IMR-90 (cell line): ENCODE results near the gene ARF6. TPM values are rescaled to one million over a fixed set of nuclear protein-coding genes. Genes with fewer than 3 reads are reported as not detected.

Source experiments
- ATAC-seq: fragments of 200-7000 bp; cut with Tn5 transposase; 2 replicates; pipeline ENCODE4 v1.9.1; 2020; ENCODE audit warnings: low read depth, mild to moderate bottlenecking, moderate library complexity
- BruUV-seq: library from RNA; stranded (reverse); fragments of 400-500 nt; replicated peaks from 2 replicates; lab custom pipeline; 2021; lab: Mats Ljungman, UMichigan
- CTCF ChIA-PET: fragments of 300-600 bp; formaldehyde crosslinking; extraction: SDS; loops from one replicate; lab custom pipeline; 2021; ENCODE audit warnings: antibody characterized with exemption; lab: Yijun Ruan, JAX
- POLR2A ChIA-PET: fragments of 300-600 bp; sonication (Branson Sonifier 250); formaldehyde crosslinking; loops from one replicate; lab custom pipeline; 2022; ENCODE audit warnings: antibody characterized with exemption; ENCODE audit not compliant: unreplicated experiment; lab: Charles Lee
- DNase-seq: peaks from one replicate; pipeline ENCODE4 v3.0.0; 2013
- H2AFZ ChIP-seq: replicated peaks from 2 replicates; pipeline ENCODE3; 2013; ENCODE audit warnings: low read length, mild to moderate bottlenecking; ENCODE audit not compliant: poor library complexity
- H2AK5ac ChIP-seq: 2 replicates; pipeline ENCODE4 v1.6.1; 2013; ENCODE audit warnings: low read depth, low read length, inconsistent platforms
- H2AK9ac ChIP-seq: replicated peaks from 2 replicates; pipeline ENCODE3; 2013; ENCODE audit warnings: mild to moderate bottlenecking, low read depth, low read length, moderate library complexity; ENCODE audit not compliant: poor library complexity
- H2BK120ac ChIP-seq: 2 replicates; pipeline ENCODE4 v1.6.1; 2013; ENCODE audit warnings: low read depth, low read length, inconsistent platforms
- H2BK15ac ChIP-seq: 3 replicates; pipeline ENCODE4 v1.6.1; 2013; ENCODE audit warnings: low read depth, low read length, inconsistent platforms
- H2BK20ac ChIP-seq: 2 replicates; pipeline ENCODE4 v1.6.1; 2013; ENCODE audit warnings: low read depth, mild to moderate bottlenecking, inconsistent platforms, low read length, moderate library complexity
- H2BK5ac ChIP-seq: 2 replicates; pipeline ENCODE4 v1.6.1; 2013; ENCODE audit warnings: mild to moderate bottlenecking, low read depth, low read length, inconsistent platforms; ENCODE audit not compliant: poor library complexity, severe bottlenecking
- H3K14ac ChIP-seq: replicated peaks from 2 replicates; pipeline ENCODE4 v1.6.1; 2013; ENCODE audit warnings: low read depth, low read length, inconsistent platforms
- H3K18ac ChIP-seq: 2 replicates; pipeline ENCODE4 v1.6.1; 2013; ENCODE audit warnings: low read depth, low read length, control low read depth
- H3K23ac ChIP-seq: 2 replicates; pipeline ENCODE4 v1.6.1; 2013; ENCODE audit warnings: low read depth, low read length, inconsistent platforms
- H3K27ac ChIP-seq: 2 replicates; pipeline ENCODE4 v1.5.1; 2013; ENCODE audit warnings: mild to moderate bottlenecking, control low read depth, low read length; ENCODE audit not compliant: insufficient read depth
- H3K27me3 ChIP-seq: 2 replicates; pipeline ENCODE4 v1.6.1; 2013; ENCODE audit warnings: low read length; ENCODE audit not compliant: control insufficient read depth, insufficient read depth
- H3K36me3 ChIP-seq: 2 replicates; pipeline ENCODE4 v1.6.1; 2013; ENCODE audit warnings: low read length, mixed read lengths; ENCODE audit not compliant: control insufficient read depth, insufficient read depth
- H3K4ac ChIP-seq: 2 replicates; pipeline ENCODE4 v1.6.1; 2013; ENCODE audit warnings: low read depth, low read length, inconsistent platforms
- H3K4me1 ChIP-seq: 2 replicates; pipeline ENCODE4 v1.6.1; 2013; ENCODE audit warnings: low read length, mixed read lengths; ENCODE audit not compliant: control insufficient read depth, insufficient read depth
- H3K4me2 ChIP-seq: 2 replicates; pipeline ENCODE4 v1.6.1; 2013; ENCODE audit warnings: low read depth, mild to moderate bottlenecking, control low read depth, low read length, moderate library complexity
- H3K4me3 ChIP-seq: 2 replicates; pipeline ENCODE4 v1.5.1; 2013; ENCODE audit warnings: low read depth, mild to moderate bottlenecking, control low read depth, low read length, moderate library complexity; ENCODE audit not compliant: insufficient read depth
- H3K56ac ChIP-seq: 2 replicates; pipeline ENCODE4 v1.6.1; 2013; ENCODE audit warnings: low read length, inconsistent platforms; ENCODE audit not compliant: insufficient read depth; ENCODE audit errors: extremely low read depth
- H3K79me1 ChIP-seq, 2 experiments: 2 replicates each; pipeline ENCODE4 v1.6.1; 2013; ENCODE audit warnings: low read length in 2 of 2, inconsistent platforms in 1 of 2, low read depth in 1 of 2
- H3K9ac ChIP-seq: 2 replicates; pipeline ENCODE4 v1.6.1; 2013; ENCODE audit warnings: low read depth, low read length, control low read depth
- H3K9me1 ChIP-seq: 2 replicates; pipeline ENCODE4 v1.6.1; 2013; ENCODE audit warnings: low read length, inconsistent platforms; ENCODE audit not compliant: insufficient read depth
- H3K9me3 ChIP-seq: 2 replicates; pipeline ENCODE4 v1.6.1; 2013; ENCODE audit warnings: low read length; ENCODE audit not compliant: control insufficient read depth, insufficient read depth
- H4K20me1 ChIP-seq: 2 replicates; pipeline ENCODE4 v1.6.1; 2013; ENCODE audit warnings: low read length, inconsistent platforms; ENCODE audit not compliant: insufficient read depth
- H4K5ac ChIP-seq: 2 replicates; pipeline ENCODE4 v1.6.1; 2013; ENCODE audit warnings: mild to moderate bottlenecking, low read depth, low read length, control low read depth
- H4K8ac ChIP-seq, 2 experiments: 2 replicates each; pipeline ENCODE4 v1.6.1; 2013; ENCODE audit warnings: low read depth in 2 of 2, low read length in 2 of 2, control low read depth in 1 of 2, inconsistent platforms in 1 of 2
- H4K91ac ChIP-seq: 2 replicates; pipeline ENCODE4 v1.6.1; 2013; ENCODE audit warnings: low read depth, low read length, inconsistent platforms; ENCODE audit not compliant: insufficient read depth
- BHLHE40 ChIP-seq: fragments of 150-350 bp; IDR thresholded peaks from 2 replicates; pipeline ENCODE4 v1.6.1; 2016; ENCODE audit warnings: mild to moderate bottlenecking, low read depth, low read length
- CEBPB ChIP-seq: IDR thresholded peaks from 2 replicates; pipeline ENCODE4 v1.6.1; 2012; ENCODE audit warnings: low read depth, low read length, improper control_type of control experiment
- CHD1 ChIP-seq: IDR thresholded peaks from 2 replicates; pipeline ENCODE4 v1.6.1; 2012; ENCODE audit warnings: low read depth, low read length, improper control_type of control experiment
- FOS ChIP-seq: fragments of 150-350 bp; IDR thresholded peaks from 2 replicates; pipeline ENCODE4 v1.6.1; 2016; ENCODE audit warnings: low read depth, low read length
- MAFK ChIP-seq: IDR thresholded peaks from 2 replicates; pipeline ENCODE4 v1.6.1; 2012; ENCODE audit warnings: low read depth, low read length, improper control_type of control experiment
- MAZ ChIP-seq: IDR thresholded peaks from 2 replicates; pipeline ENCODE4 v1.6.1; 2012; ENCODE audit warnings: low read depth, mild to moderate bottlenecking, low read length, improper control_type of control experiment, moderate library complexity, borderline replicate concordance
- MXI1 ChIP-seq: IDR thresholded peaks from 2 replicates; pipeline ENCODE4 v1.6.1; 2012; ENCODE audit warnings: low read depth, mild to moderate bottlenecking, low read length, moderate library complexity, borderline replicate concordance
- NFE2L2 ChIP-seq: fragments of 150-350 bp; IDR thresholded peaks from 2 replicates; pipeline ENCODE4 v1.6.1; 2016; ENCODE audit warnings: low read depth, mild to moderate bottlenecking, low read length
- POLR2A ChIP-seq: IDR thresholded peaks from 2 replicates; pipeline ENCODE4 v1.6.1; 2012; ENCODE audit warnings: mild to moderate bottlenecking, low read depth, low read length
- RAD21 ChIP-seq: IDR thresholded peaks from 2 replicates; pipeline ENCODE4 v1.6.1; 2012; ENCODE audit warnings: low read length, improper control_type of control experiment
- RCOR1 ChIP-seq: IDR thresholded peaks from 2 replicates; pipeline ENCODE4 v1.6.1; 2012; ENCODE audit warnings: mild to moderate bottlenecking, low read length, improper control_type of control experiment; ENCODE audit not compliant: insufficient replicate concordance
- RFX5 ChIP-seq: IDR thresholded peaks from 2 replicates; pipeline ENCODE4 v1.8.0; 2012; ENCODE audit warnings: low read depth, mild to moderate bottlenecking, low read length, moderate library complexity
- SMC3 ChIP-seq: fragments of 150-350 bp; IDR thresholded peaks from 2 replicates; pipeline ENCODE4 v1.6.1; 2016; ENCODE audit warnings: low read depth, mild to moderate bottlenecking, antibody characterized with exemption, low read length, moderate library complexity
- WGBS, 2 experiments: methylation state at CpG; one replicate each; pipeline versions ENCODE4 v1.1.5 to v1.1.7; 2013; ENCODE audit warnings: missing lambda C conversion rate in 2 of 2; ENCODE audit not compliant: insufficient read length in 1 of 2; ENCODE audit errors: extremely low coverage in 2 of 2; 5-methylcytosine and 5-hydroxymethylcytosine counted together
- dilution Hi-C: fragments of 300-500 bp; cut with HindIII; formaldehyde crosslinking; loops from one replicate; pipeline ENCODE4 v1.14.3; 2018; ENCODE audit warnings: low sequenced_read_pairs; ENCODE audit not compliant: unreplicated experiment
- in situ Hi-C: fragments of 300-500 bp; cut with MboI; formaldehyde crosslinking; loops from 3 replicates; pipeline ENCODE4 v1.14.3; 2019; ENCODE audit warnings: low sequenced_read_pairs, inconsistent platforms, mixed read lengths
- intact Hi-C: fragments of 100-400 bp; cut with micrococcal nuclease; formaldehyde crosslinking; loops from 2 replicates; pipeline ENCODE4 v1.10.0; 2022
- polyA plus RNA-seq, 3 experiments: library from polyadenylated mRNA; depleted of rRNA; stranded (reverse); fragments of >200 nt; gene quantifications; 2 replicates each; pipeline ENCODE4 v1.2.3, GENCODE V29; 2012; ENCODE audit warnings: low replicate concordance in 1 of 3
- total RNA-seq: library from RNA; depleted of rRNA; stranded (reverse); fragments of >200 nt; gene quantifications from 2 replicates; pipeline ENCODE4 v1.2.3, GENCODE V29; 2012
- TF ChIP-seq, protein P1 (sequence below): fragments of 150-350 bp; IDR thresholded peaks from 2 replicates; pipeline ENCODE4 v1.6.1; 2017; ENCODE audit warnings: mild to moderate bottlenecking, antibody characterized with exemption, low read length, low read depth
- TF ChIP-seq, protein P2 (sequence below): fragments of 150-350 bp; IDR thresholded peaks from 2 replicates; pipeline ENCODE4 v1.6.1; 2016; ENCODE audit warnings: low read depth, mild to moderate bottlenecking, low read length, moderate library complexity, borderline replicate concordance
- TF ChIP-seq, protein P3 (sequence below): conservative IDR thresholded peaks from 2 replicates; pipeline ENCODE4 v1.5.1; 2012; ENCODE audit warnings: mild to moderate bottlenecking, low read depth, low read length, improper control_type of control experiment

The ARF6 gene
- total and polyA plus RNA-seq, 2 of the 4 experiments (the other 2 are of a cell fraction): 32.1 to 40.1 TPM

DNA sequence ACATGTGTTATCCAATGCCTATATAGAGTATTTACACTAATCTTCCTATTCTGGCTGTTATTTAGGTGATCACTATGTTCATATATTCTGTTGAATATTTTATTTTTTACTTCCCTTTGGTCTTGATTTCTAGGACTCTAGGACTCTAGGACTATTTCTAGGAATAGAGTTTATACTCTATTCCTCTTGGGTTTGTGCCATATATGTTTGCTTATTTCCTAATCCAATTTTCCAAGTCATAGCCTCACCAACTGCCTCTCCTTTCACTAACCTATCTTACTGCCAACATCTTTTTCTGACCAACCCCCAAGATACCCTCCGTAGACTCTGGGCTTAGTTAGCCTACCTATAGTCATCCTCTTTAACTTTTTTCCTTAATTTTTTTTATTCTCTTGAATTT, 28.5 kb downstream of the ARF6 start:
- H2AK5ac ChIP-seq: no peak overlapping the region
- H2BK20ac ChIP-seq: no peak overlapping the region
- no peak overlapping the region for H2BK15ac ChIP-seq
- no TSS peak for BruUV-seq
- no peaks in the 10 kb centered on the region for H4K20me1 ChIP-seq
- H3K36me3 ChIP-seq: no peaks in the 10 kb centered on the region
- no peak overlapping the region for H4K8ac ChIP-seq
- CTCF ChIA-PET: no interaction called here
- in situ Hi-C loops (no loop called here), intact Hi-C loops (no loop called here), dilution Hi-C loops (no loop called here)
- no peak overlapping the region for H3K56ac ChIP-seq
- no peaks in the 10 kb centered on the region for H3K79me1 ChIP-seq
- no peaks in the 10 kb centered on the region for H3K9me1 ChIP-seq
- no peak overlapping the region for H3K4me2 ChIP-seq
- no peaks in the 10 kb centered on the region for H3K27me3 ChIP-seq
- H4K5ac ChIP-seq: no peak overlapping the region
- DNase-seq: no peak
- H2AFZ ChIP-seq: no peak overlapping the region
- WGBS, 2 experiments: no CpG with 5 or more reads among the region's 1 CpG
- POLR2A ChIA-PET: no interaction called here
- no peaks in the 10 kb centered on the region for H3K4me1 ChIP-seq
- H3K27ac ChIP-seq: no peak overlapping the region
- H3K9ac ChIP-seq: no peak overlapping the region
- H3K4me3 ChIP-seq: no peak overlapping the region
- no peak overlapping the region for H3K4ac ChIP-seq
- H3K9me3 ChIP-seq: no peaks in the 10 kb centered on the region
- H2AK9ac ChIP-seq: no peak overlapping the region
- H4K91ac ChIP-seq: no peak overlapping the region
- H3K18ac ChIP-seq: no peak overlapping the region
- no peak overlapping the region for H3K23ac ChIP-seq
- H2BK5ac ChIP-seq: no peak overlapping the region
- no peak overlapping the region for H2BK120ac ChIP-seq
- H3K14ac ChIP-seq: no peak overlapping the region
- TF ChIP-seq MAFK (no peak), POLR2A (no peak), CHD1 (no peak), MXI1 (no peak), MAZ (no peak), CEBPB (no peak), RAD21 (no peak), NFE2L2 (no peak), RFX5 (no peak), FOS (no peak), SMC3 (no peak), BHLHE40 (no peak), RCOR1 (no peak)
- TF ChIP-seq, protein P1, sequence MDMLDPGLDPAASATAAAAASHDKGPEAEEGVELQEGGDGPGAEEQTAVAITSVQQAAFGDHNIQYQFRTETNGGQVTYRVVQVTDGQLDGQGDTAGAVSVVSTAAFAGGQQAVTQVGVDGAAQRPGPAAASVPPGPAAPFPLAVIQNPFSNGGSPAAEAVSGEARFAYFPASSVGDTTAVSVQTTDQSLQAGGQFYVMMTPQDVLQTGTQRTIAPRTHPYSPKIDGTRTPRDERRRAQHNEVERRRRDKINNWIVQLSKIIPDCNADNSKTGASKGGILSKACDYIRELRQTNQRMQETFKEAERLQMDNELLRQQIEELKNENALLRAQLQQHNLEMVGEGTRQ: no peak
- TF ChIP-seq, protein P2, sequence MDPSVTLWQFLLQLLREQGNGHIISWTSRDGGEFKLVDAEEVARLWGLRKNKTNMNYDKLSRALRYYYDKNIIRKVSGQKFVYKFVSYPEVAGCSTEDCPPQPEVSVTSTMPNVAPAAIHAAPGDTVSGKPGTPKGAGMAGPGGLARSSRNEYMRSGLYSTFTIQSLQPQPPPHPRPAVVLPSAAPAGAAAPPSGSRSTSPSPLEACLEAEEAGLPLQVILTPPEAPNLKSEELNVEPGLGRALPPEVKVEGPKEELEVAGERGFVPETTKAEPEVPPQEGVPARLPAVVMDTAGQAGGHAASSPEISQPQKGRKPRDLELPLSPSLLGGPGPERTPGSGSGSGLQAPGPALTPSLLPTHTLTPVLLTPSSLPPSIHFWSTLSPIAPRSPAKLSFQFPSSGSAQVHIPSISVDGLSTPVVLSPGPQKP: no peak
- TF ChIP-seq, protein P3, sequence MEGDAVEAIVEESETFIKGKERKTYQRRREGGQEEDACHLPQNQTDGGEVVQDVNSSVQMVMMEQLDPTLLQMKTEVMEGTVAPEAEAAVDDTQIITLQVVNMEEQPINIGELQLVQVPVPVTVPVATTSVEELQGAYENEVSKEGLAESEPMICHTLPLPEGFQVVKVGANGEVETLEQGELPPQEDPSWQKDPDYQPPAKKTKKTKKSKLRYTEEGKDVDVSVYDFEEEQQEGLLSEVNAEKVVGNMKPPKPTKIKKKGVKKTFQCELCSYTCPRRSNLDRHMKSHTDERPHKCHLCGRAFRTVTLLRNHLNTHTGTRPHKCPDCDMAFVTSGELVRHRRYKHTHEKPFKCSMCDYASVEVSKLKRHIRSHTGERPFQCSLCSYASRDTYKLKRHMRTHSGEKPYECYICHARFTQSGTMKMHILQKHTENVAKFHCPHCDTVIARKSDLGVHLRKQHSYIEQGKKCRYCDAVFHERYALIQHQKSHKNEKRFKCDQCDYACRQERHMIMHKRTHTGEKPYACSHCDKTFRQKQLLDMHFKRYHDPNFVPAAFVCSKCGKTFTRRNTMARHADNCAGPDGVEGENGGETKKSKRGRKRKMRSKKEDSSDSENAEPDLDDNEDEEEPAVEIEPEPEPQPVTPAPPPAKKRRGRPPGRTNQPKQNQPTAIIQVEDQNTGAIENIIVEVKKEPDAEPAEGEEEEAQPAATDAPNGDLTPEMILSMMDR: no peak
- no peak for ATAC-seq
